ENCODE results near the gene MSH3. TPM values are rescaled to one million over a fixed set of nuclear protein-coding genes. Genes with fewer than 3 reads are reported as not detected.

The MSH3 gene
- total RNA-seq: 13.1 and 14.1 TPM in 2 replicates

DNA sequence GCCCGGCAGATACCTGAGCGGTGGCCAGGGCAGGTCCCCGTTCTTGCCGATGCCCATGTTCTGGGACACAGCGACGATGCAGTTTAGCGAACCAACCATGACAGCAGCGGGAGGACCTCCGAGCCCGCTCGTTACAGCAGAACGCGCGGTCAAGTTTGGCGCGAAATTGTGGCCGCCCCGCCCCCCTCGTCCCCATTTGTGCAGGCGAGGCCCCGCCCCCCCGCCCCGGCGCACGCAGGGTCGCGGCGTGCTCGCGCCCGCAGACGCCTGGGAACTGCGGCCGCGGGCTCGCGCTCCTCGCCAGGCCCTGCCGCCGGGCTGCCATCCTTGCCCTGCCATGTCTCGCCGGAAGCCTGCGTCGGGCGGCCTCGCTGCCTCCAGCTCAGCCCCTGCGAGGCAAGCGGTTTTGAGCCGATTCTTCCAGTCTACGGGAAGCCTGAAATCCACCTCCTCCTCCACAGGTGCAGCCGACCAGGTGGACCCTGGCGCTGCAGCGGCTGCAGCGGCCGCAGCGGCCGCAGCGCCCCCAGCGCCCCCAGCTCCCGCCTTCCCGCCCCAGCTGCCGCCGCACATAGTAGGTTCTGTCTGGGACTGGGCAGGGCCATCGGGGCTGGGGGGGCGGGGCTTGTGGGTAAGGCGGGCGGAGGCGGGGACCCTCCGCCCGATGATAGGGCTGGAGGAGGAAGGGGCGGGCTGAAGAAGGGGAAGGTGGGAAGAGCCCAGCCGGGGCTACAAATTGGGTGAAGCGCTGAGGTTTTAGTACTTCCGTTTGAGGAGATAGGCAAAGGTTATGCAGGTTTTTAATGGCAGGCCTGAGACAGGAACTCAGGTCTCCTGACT is at the start of gene MSH3, which contains the start of gene DHFR:
Gene MSH3 (plus strand): TSS at position 262 of the 840 bp plus-strand sequence. CDS start 76 bp downstream, at position 338.
Gene DHFR (minus strand): TSS at position 593 of the 840 bp plus-strand sequence. CDS start 494 bp downstream, at position 99.

Other genes starting within 250 kb of the MSH3 start
- 26.3 and 26.5 TPM in 2 replicates for gene ZFYVE16, start 246.6 kb upstream of the MSH3 start, total RNA-seq
- 7.9 and 8.0 TPM in 2 replicates for gene FAM151B, start 166.6 kb upstream of the MSH3 start, total RNA-seq
- gene ANKRD34B, start 84.4 kb upstream of the MSH3 start, total RNA-seq: under 0.01 TPM in 1 of 2 replicates, not detected in the other
- gene DHFR, start 331 bp downstream of the MSH3 start, total RNA-seq: 5.7 and 6.5 TPM in 2 replicates